Activated CD8-positive, alpha-beta T cell treated with anti-CD3 and anti-CD28 coated beads, Interleukin-2, amount 10 ng/mL, durations not matched to agents 7 days and 5 days (primary cell): Measurements from ENCODE around the gene ARHGAP1. TPM values are rescaled to one million over a fixed set of nuclear protein-coding genes. Genes with fewer than 3 reads are reported as not detected.
"Not testable (repeated sequence)": the region's sequence is repeated elsewhere in the genome, so short reads cannot be mapped to it uniquely, and the experiment has no call there.

Source experiments
- ATAC-seq: fragments of 150-1000 bp; cut with Tn5 transposase; one replicate; pipeline ENCODE4 v1.10.0; 2021; ENCODE audit warnings: moderate library complexity
- CTCF ChIA-PET: fragments of 350-600 bp; sonication (Branson Sonifier 250); formaldehyde crosslinking; loops from one replicate; lab custom pipeline; 2021; ENCODE audit warnings: antibody characterized with exemption; lab: Charles Lee
- POLR2A ChIA-PET: fragments of 350-600 bp; sonication (Branson Sonifier 250); formaldehyde crosslinking; loops from one replicate; lab custom pipeline; 2021; ENCODE audit warnings: antibody characterized with exemption; lab: Charles Lee
- DNase-seq: peaks from one replicate; pipeline ENCODE4 v3.0.0-alpha.2; 2020
- H3K27ac Mint-ChIP-seq: one replicate; pipeline ENCODE4 v1.8.0; 2021; ENCODE audit warnings: mild to moderate bottlenecking, mixed read lengths
- H3K27me3 Mint-ChIP-seq: one replicate; pipeline ENCODE4 v1.8.0; 2021; ENCODE audit warnings: low read depth, mixed read lengths
- H3K36me3 Mint-ChIP-seq: one replicate; pipeline ENCODE4 v1.8.0; 2021; ENCODE audit warnings: low read depth, mixed read lengths
- H3K4me1 Mint-ChIP-seq: one replicate; pipeline ENCODE4 v1.8.0; 2021; ENCODE audit warnings: low read depth, mixed read lengths
- H3K4me3 Mint-ChIP-seq: one replicate; pipeline ENCODE4 v1.8.0; 2021; ENCODE audit warnings: mild to moderate bottlenecking, mixed read lengths
- H3K9me3 Mint-ChIP-seq: one replicate; pipeline ENCODE4 v1.8.0; 2022; ENCODE audit warnings: mixed read lengths; ENCODE audit not compliant: insufficient read depth
- total RNA-seq, 2 experiments: library from RNA; stranded (reverse); gene quantifications; one replicate each; pipeline ENCODE4 v1.2.3, GENCODE V29; 2021

Gene ARHGAP1
- total RNA-seq, 2 experiments from 2014 or later = 69.1 to 71.3 TPM

DNA sequence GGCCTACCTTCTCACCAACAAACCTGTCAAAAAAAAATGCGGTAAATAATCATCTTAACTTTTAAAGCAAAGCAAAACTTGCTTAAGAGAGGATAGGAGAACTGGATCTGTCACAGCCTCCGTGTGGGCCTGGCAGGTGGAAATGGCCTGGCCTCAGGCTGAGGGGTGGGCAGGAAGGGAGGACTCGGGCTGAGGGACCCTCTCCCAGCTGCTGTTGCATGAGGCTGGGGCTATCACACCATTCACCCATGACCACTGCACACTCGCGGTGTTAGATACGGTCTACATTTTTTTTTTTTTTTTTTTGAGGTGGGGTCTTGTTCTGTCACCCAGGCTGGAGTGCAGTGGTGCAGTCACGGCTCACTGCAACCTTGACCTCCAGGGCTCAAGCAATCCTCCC, 24.5 kb downstream of the ARHGAP1 start:
- no peak for DNase-seq
- Mint-ChIP-seq H3K27ac (peak overlapping the region; percentile 92), H3K36me3 (peaks cover 57% of the 10 kb centered on the region), H3K4me3 (no peak overlapping the region), H3K4me1 (peaks cover 57% of the 10 kb centered on the region), H3K9me3 (no peaks in the 10 kb centered on the region), H3K27me3 (no peaks in the 10 kb centered on the region)
- ATAC-seq = no peak
- POLR2A ChIA-PET = interaction anchor here (0.5 kb wide), 1 partner anchor 169 kb away, joined by 4 read pairs; no protein-coding TSS in a partner anchor
- CTCF ChIA-PET = no interaction called here

DNA sequence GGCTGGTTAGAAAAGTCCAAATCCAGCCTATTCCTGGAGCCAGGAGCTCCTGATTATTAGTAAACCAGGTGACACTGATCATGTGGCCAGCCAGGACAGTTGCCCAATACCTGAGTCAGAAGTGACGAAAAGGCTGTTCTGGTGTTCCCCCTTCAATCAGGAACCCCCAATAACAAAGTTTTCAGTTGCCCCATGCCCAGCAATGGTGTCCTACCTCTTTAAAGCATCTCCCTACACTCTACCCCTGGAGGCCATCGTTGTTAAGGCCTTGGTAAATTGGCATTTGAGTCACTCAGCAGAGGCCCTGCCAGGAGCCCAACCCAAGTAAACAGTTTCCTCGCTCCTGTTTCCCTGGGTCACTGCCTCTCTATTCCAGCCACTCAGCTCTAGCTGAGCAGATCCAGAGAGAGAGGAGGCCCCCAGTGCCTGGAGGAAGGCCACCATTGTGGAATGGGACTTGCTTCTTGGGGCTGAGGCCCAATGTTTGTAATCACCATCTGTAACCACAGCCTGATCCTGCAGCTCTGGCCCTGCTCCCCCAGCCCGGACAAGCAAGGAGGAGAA, 25.0 kb downstream of the ARHGAP1 start:
- no peaks in the 10 kb centered on the region for H3K9me3 Mint-ChIP-seq
- POLR2A ChIA-PET = interaction anchor here (0.5 to 1.7 kb wide), 3 partner anchors 25 to 1091 kb away, joined by 3 to 8 read pairs (median 4); partner anchors contain the start of genes ARHGAP1 and ZNF408
- DNase-seq (no peak), ATAC-seq (no peak)
- peaks cover 62% of the 10 kb centered on the region for H3K4me1 Mint-ChIP-seq
- CTCF ChIA-PET = interaction anchor here (0.6 to 2.5 kb wide), 4 partner anchors 17 to 138 kb away, joined by 3 to 10 read pairs (median 6); partner anchors contain the start of genes ARHGAP1, ATG13 and ZNF408
- no peak overlapping the region for H3K4me3 Mint-ChIP-seq
- no peaks in the 10 kb centered on the region for H3K27me3 Mint-ChIP-seq
- peak overlapping the region; percentile 92 for H3K27ac Mint-ChIP-seq
- H3K36me3 Mint-ChIP-seq = peaks cover 55% of the 10 kb centered on the region

DNA sequence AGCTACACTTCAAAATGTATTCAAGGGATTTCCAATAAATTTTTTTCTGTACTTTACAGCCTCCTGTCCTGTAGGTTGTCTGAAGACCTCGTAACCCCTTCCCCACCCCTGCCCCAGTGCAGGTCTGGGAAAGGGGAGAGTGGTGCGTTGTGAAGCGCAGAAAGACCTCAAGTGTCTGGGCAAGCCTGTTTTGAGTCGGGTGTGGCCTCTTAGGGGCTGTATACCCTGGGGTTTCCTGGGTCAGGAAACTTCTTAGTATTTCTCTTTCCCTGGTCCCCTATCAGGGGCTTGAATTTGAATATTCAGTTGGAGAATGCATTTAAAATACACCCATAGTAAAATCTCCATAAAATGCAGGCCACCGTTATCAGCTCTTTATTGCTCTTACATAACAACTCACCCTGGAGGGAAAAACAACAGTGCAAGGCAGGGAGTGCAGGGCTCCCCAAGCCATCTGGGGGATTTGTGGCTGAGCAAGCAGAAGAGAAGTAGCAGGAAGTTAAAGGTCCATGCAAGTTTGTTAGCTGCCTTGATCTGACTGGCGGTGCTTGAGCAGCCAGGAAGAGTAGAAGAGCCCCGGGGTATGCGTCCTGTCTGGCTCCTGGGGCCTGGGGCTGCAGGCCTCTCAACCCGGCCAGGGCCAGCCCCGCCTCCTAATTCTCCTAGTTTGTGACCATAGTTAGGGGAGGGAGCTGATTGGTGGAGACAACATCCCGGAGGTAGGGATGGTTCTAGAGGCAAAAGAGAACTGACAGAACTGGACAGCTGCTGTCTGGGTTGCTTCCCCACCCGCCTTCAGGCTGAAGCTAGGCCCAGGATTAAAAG, 25.7 kb downstream of the ARHGAP1 start:
- Mint-ChIP-seq H3K4me1 (peaks cover 68% of the 10 kb centered on the region), H3K27me3 (no peaks in the 10 kb centered on the region), H3K9me3 (no peaks in the 10 kb centered on the region), H3K4me3 (no peak overlapping the region), H3K27ac (peak overlapping the region; percentile 92), H3K36me3 (peaks cover 56% of the 10 kb centered on the region)
- ChIA-PET POLR2A (interaction anchor here (0.7 to 1.7 kb wide), 4 partner anchors 19 to 1092 kb away, joined by 3 to 8 read pairs (median 4); partner anchors contain the start of genes ARHGAP1 and ZNF408), CTCF (interaction anchor here (0.6 to 2.5 kb wide), 4 partner anchors 16 to 137 kb away, joined by 3 to 10 read pairs (median 6); partner anchors contain the start of genes ARHGAP1, ATG13 and ZNF408)
- ATAC-seq (peak; percentile 28), DNase-seq (peak; percentile 44)

GRCh38 chr11:46673713-46674462, 26.5 kb downstream of the ARHGAP1 start:
- peaks cover 73% of the 10 kb centered on the region for H3K4me1 Mint-ChIP-seq
- no peaks in the 10 kb centered on the region for H3K27me3 Mint-ChIP-seq
- DNase-seq (no peak), ATAC-seq (no peak)
- no peak overlapping the region for H3K4me3 Mint-ChIP-seq
- CTCF ChIA-PET = interaction anchor here (2.1 to 2.5 kb wide), 2 partner anchors 27 to 56 kb away, joined by 8 to 10 read pairs; partner anchors contain the start of genes ARHGAP1, ATG13 and ZNF408
- POLR2A ChIA-PET = interaction anchor here (0.7 to 1.7 kb wide), 4 partner anchors 20 to 1092 kb away, joined by 3 to 8 read pairs (median 4); partner anchors contain the start of genes ARHGAP1 and ZNF408
- no peaks in the 10 kb centered on the region for H3K9me3 Mint-ChIP-seq
- peak overlapping the region; percentile 92 for H3K27ac Mint-ChIP-seq
- peaks cover 60% of the 10 kb centered on the region for H3K36me3 Mint-ChIP-seq

DNA sequence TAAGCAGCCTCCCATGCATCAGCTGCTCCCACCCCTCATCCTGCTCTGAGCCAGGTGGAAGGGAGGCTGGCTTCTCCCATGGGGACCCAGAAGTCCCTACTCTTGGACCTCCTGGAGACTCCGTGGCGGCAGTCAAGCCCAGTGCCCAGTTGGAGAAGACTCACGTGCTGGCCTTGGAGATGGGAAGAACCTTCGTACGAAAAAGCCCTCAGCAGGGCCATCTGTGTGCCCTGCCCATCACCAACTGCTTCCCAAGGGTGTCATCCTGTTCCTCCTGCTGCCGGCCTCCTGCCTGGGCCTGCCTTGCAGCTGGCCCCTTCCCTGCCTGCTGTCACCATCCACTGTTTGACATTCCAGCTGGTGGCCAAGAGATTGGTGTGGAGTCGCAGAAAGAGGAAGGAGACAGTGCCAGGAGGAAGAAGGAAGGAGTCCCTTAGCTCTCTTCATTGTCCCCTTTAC, 28.0 kb downstream of the ARHGAP1 start:
- POLR2A ChIA-PET = interaction anchor here (1.4 to 2.4 kb wide), 2 partner anchors 14 to 28 kb away, joined by 3 to 17 read pairs; partner anchors contain the start of genes ARHGAP1 and ZNF408
- no peak for ATAC-seq
- DNase-seq = no peak
- CTCF ChIA-PET = interaction anchor here (1.7 kb wide), 1 partner anchor 112 kb away, joined by 7 read pairs; no protein-coding TSS in a partner anchor
- H3K4me3 Mint-ChIP-seq = no peak overlapping the region
- H3K9me3 Mint-ChIP-seq = no peaks in the 10 kb centered on the region
- no peaks in the 10 kb centered on the region for H3K27me3 Mint-ChIP-seq
- H3K27ac Mint-ChIP-seq = peak overlapping the region; percentile 92
- peaks cover 62% of the 10 kb centered on the region for H3K36me3 Mint-ChIP-seq
- H3K4me1 Mint-ChIP-seq = peaks cover 73% of the 10 kb centered on the region

GRCh38 chr11:46671958-46672315, 28.5 kb downstream of the ARHGAP1 start:
- CTCF ChIA-PET = interaction anchor here (1.6 to 1.9 kb wide), 4 partner anchors 33 to 112 kb away, joined by 4 to 16 read pairs (median 6); partner anchors contain the start of genes ATG13 and HARBI1

DNA sequence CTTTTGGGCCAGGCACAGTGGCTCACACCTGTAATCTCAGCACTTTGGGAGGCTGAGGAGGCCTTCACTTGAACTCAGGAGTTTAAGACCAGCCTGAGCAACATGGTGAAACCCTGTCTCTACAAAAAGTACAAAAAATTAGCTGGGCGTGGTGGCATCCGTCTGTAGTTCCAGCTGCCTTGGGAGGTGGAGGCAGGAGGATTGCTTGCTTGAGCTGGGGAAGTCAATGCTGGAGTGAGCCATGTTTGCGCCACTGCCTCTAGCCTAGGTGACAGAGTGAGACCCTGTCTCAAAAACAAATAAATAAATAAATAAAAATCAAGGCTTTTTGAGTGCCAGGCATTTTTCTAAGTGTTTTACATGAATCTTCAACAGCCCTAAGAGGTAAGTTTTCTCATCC, 29.9 kb downstream of the ARHGAP1 start:
- not testable (repeated sequence) for H3K27me3 Mint-ChIP-seq, DNase-seq, H3K9me3 Mint-ChIP-seq
- Mint-ChIP-seq H3K27ac (peak overlapping the region; percentile 92), H3K36me3 (peaks cover 62% of the 10 kb centered on the region), H3K4me3 (peak overlapping the region; percentile 61), H3K4me1 (peaks cover 58% of the 10 kb centered on the region)
- ChIA-PET POLR2A (interaction anchor here (0.9 to 2.4 kb wide), 7 partner anchors 25 to 77 kb away, joined by 3 to 17 read pairs (median 4); partner anchors contain the start of genes AMBRA1, ARHGAP1 and ZNF408), CTCF (interaction anchor here (0.6 to 3.0 kb wide), 14 partner anchors 16 to 588 kb away, joined by 3 to 22 read pairs (median 4); partner anchors contain the start of genes ARHGAP1, ATG13, HARBI1 and ZNF408)
- ATAC-seq = peak; percentile 6

More at GRCh38 chr11:46671958-46672315, 28.5 kb downstream of the ARHGAP1 start:
- Mint-ChIP-seq H3K4me1 (peaks cover 68% of the 10 kb centered on the region), H3K9me3 (no peaks in the 10 kb centered on the region), H3K36me3 (peaks cover 59% of the 10 kb centered on the region), H3K27me3 (no peaks in the 10 kb centered on the region), H3K27ac (peak overlapping the region; percentile 92), H3K4me3 (peak overlapping the region; percentile 20)
- ATAC-seq (no peak), DNase-seq (no peak)
- POLR2A ChIA-PET = interaction anchor here (1.4 to 2.4 kb wide), 2 partner anchors 13 to 29 kb away, joined by 3 to 17 read pairs; partner anchors contain the start of genes ARHGAP1 and ZNF408

- CTCF ChIA-PET = interaction anchor here (0.8 to 3.0 kb wide), 6 partner anchors 13 to 31 kb away, joined by 3 to 22 read pairs (median 4); partner anchors contain the start of genes ARHGAP1 and ZNF408
- Mint-ChIP-seq H3K27ac (peak overlapping the region; percentile 77), H3K4me1 (peaks cover 50% of the 10 kb centered on the region), H3K9me3 (no peaks in the 10 kb centered on the region), H3K36me3 (peaks cover 61% of the 10 kb centered on the region), H3K27me3 (no peaks in the 10 kb centered on the region), H3K4me3 (no peak overlapping the region)
- DNase-seq = no peak
- no peak for ATAC-seq
- POLR2A ChIA-PET = interaction anchor here (2.1 kb wide), 1 partner anchor 31 kb away, joined by 4 read pairs; the partner anchor contains the start of genes ARHGAP1 and ZNF408
Measured at GRCh38 chr11:46669711-46670139, 30.7 kb downstream of the ARHGAP1 start.

GRCh38 chr11:46668480-46669085, 31.8 kb downstream of the ARHGAP1 start:
- ChIA-PET POLR2A (interaction anchor here (2.1 kb wide), 1 partner anchor 32 kb away, joined by 4 read pairs; the partner anchor contains the start of genes ARHGAP1 and ZNF408), CTCF (interaction anchor here (0.9 to 3.0 kb wide), 2 partner anchors 12 to 32 kb away, joined by 3 to 22 read pairs; partner anchors contain the start of genes ARHGAP1 and ZNF408)
- Mint-ChIP-seq H3K9me3 (no peaks in the 10 kb centered on the region), H3K27me3 (no peaks in the 10 kb centered on the region), H3K4me3 (no peak overlapping the region), H3K4me1 (peaks cover 40% of the 10 kb centered on the region), H3K27ac (peak overlapping the region; percentile 14), H3K36me3 (peaks cover 62% of the 10 kb centered on the region)
- DNase-seq = no peak
- no peak for ATAC-seq

GRCh38 chr11:46667043-46667481, 33.4 kb downstream of the ARHGAP1 start:
- CTCF ChIA-PET = interaction anchor here (0.5 kb wide), 1 partner anchor 557 kb away, joined by 3 read pairs; no protein-coding TSS in a partner anchor
- POLR2A ChIA-PET = no interaction called here
- no peak overlapping the region for H3K27ac Mint-ChIP-seq

More at GRCh38 chr11:46667043-46667481, 33.4 kb downstream of the ARHGAP1 start:
- no peak for DNase-seq
- H3K4me3 Mint-ChIP-seq = no peak overlapping the region
- no peaks in the 10 kb centered on the region for H3K9me3 Mint-ChIP-seq
- no peak for ATAC-seq
- H3K36me3 Mint-ChIP-seq = peaks cover 61% of the 10 kb centered on the region
- H3K27me3 Mint-ChIP-seq = no peaks in the 10 kb centered on the region
- H3K4me1 Mint-ChIP-seq = peaks cover 32% of the 10 kb centered on the region
